GM19099 (cell line): ENCODE data around the gene BPNT1.

Experiments used
- POLR2A ChIP-seq: IDR thresholded peaks from 3 replicates; pipeline ENCODE4 v1.6.1; 2011; ENCODE audit warnings: low read depth; ENCODE audit not compliant: insufficient read length; ENCODE audit errors: extremely low read depth

BPNT1 gene

DNA sequence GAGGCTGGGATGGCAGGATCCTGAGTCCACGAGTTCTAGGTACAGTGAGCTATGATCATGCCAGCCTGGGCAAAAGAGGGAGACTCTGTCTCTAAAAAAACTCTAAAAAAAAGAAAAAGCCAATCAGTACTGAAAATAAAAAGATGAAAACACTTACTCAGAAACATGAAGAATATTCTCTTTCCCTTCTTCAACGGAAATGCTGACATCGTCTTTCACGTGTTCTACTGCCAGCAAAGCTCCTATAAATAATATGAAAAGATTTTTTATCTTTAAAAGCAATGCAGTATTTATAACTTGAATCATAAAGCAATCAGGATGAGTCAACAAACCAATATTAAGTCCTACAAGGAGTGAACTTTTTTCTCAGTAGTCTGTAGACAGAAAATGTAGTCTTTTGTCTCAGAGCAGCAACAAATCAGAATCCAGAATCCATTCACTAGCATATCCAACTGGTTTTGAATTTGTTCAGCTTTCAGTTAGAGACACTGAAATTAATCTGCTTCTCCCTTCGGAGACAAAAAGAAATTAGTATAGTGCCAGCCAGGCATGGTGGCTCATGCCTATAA, 49.5 kb downstream of the BPNT1 start:
- no peak for TF ChIP-seq POLR2A

GRCh38 chr1:220038640-220039039, 50.9 kb downstream of the BPNT1 start:
- no peak for TF ChIP-seq POLR2A

GRCh38 chr1:220032911-220033310, 56.7 kb downstream of the BPNT1 start:
- TF ChIP-seq POLR2A, result no peak

- no peak for TF ChIP-seq POLR2A
Measured at GRCh38 chr1:220031287-220031686, 58.3 kb downstream of the BPNT1 start.

DNA sequence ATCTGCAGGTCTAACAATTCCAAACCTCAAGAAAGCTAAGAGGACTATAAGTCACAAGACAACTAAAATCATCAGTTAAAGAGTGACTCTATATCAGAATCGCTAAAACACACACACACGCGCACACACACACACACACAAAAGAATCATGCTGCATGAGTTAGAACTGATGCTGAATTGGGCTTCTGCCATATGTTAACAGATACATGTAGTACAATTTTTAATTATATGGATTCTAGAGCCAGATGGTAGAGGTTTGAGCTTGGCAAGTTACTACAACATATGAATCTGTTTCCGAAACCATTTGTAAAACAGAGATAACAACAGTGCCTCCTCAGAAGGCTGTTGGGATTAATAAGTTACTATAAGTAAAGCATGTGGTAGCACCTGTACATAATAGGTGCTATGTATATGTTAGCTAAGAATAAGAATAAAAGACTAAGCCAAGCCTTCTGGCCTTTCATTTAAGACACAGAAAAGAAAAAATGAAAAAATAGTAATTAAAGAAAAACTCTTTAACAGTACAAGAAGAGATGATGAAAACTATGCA, 61.2 kb downstream of the BPNT1 start:
- no peak for TF ChIP-seq POLR2A

GRCh38 chr1:220019071-220019470, 70.5 kb downstream of the BPNT1 start:
- TF ChIP-seq POLR2A, result no peak

GRCh38 chr1:220013497-220013896, 76.1 kb downstream of the BPNT1 start:
- no peak for TF ChIP-seq POLR2A

GRCh38 chr1:220012259-220012658, 77.3 kb downstream of the BPNT1 start:
- TF ChIP-seq POLR2A, result no peak

DNA sequence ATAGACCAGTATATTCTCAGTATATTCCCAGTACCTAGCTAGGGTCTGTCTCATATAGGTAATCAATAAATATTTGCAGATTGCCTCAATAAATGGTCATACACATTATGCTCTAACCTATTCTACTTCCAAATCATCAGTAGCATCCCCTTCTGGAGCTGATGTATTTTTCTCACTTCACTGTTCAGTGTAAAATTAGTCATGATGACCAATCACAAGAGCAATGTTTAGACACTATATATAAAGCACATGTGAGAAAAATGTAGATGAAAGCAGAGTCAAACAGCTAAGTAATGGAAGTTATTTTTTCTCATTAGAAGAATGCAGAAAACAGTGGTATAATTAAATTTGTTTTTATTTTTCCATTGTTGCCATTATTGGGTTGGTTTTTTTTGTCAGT, 78.0 kb downstream of the BPNT1 start:
- no peak for TF ChIP-seq POLR2A
